HepG2 (cell line): ENCODE measurements around the gene TBCD.

Experiments used
- CTCF ChIP-seq: sonication (generic); formaldehyde crosslinking; IDR thresholded peaks from 2 replicates; pipeline ENCODE4 v1.5.0; 2020; ENCODE audit warnings: mild to moderate bottlenecking, missing genetic modification reagents, moderate library complexity
- HMGXB3 ChIP-seq: sonication (generic); formaldehyde crosslinking; IDR thresholded peaks from 2 replicates; pipeline ENCODE4 v1.4.0; 2020; ENCODE audit warnings: missing genetic modification reagents, borderline replicate concordance
- MXI1 ChIP-seq: IDR thresholded peaks from 3 replicates; pipeline ENCODE4 v1.6.1; 2012; ENCODE audit warnings: low read depth, low read length, inconsistent platforms, borderline replicate concordance
- POLR2A ChIP-seq, 2 experiments: IDR thresholded peaks; 2 replicates each; pipeline ENCODE4 v1.6.1; 2011; ENCODE audit warnings: low read depth in 2 of 2, low read length in 2 of 2, mild to moderate bottlenecking in 1 of 2, moderate library complexity in 1 of 2; ENCODE audit not compliant: insufficient read depth in 1 of 2
- REL ChIP-seq: sonication (generic); formaldehyde crosslinking; conservative IDR thresholded peaks from 2 replicates; pipeline ENCODE4 v1.8.0; 2022; ENCODE audit warnings: mild to moderate bottlenecking, missing genetic modification reagents, moderate library complexity
- REST ChIP-seq, 2 experiments: IDR thresholded peaks; 2 replicates each; pipeline ENCODE4 v1.6.1; 2011 to 2012; ENCODE audit warnings: low read length in 2 of 2, borderline replicate concordance in 1 of 2, low read depth in 1 of 2, mild to moderate bottlenecking in 1 of 2, moderate library complexity in 1 of 2
- SRF ChIP-seq: IDR thresholded peaks from 2 replicates; pipeline ENCODE4 v1.6.1; 2011; ENCODE audit warnings: mild to moderate bottlenecking, low read depth, low read length, moderate library complexity
- ZBTB21 ChIP-seq: sonication (generic); formaldehyde crosslinking; IDR thresholded peaks from 2 replicates; pipeline ENCODE4 v1.4.0; 2020; ENCODE audit warnings: missing genetic modification reagents
- ZFX ChIP-seq: sonication (generic); formaldehyde crosslinking; IDR thresholded peaks from 2 replicates; pipeline ENCODE4 v1.4.0; 2020; ENCODE audit warnings: mild to moderate bottlenecking, low read depth, missing genetic modification reagents, moderate library complexity
- ZNF10 ChIP-seq: sonication (generic); formaldehyde crosslinking; IDR thresholded peaks from 2 replicates; pipeline ENCODE4 v1.4.0; 2020; ENCODE audit warnings: mild to moderate bottlenecking, low read depth, missing genetic modification reagents, borderline replicate concordance
- ZNF260 ChIP-seq: sonication (generic); formaldehyde crosslinking; IDR thresholded peaks from 2 replicates; pipeline ENCODE4 v1.4.0; 2020; ENCODE audit warnings: missing genetic modification reagents, low read depth, mild to moderate bottlenecking, borderline replicate concordance
- ZNF780A ChIP-seq: sonication (generic); formaldehyde crosslinking; IDR thresholded peaks from 2 replicates; pipeline ENCODE4 v1.8.0; 2022; ENCODE audit warnings: mild to moderate bottlenecking, missing genetic modification reagents, moderate library complexity
- ZSCAN22 ChIP-seq: sonication (generic); formaldehyde crosslinking; IDR thresholded peaks from 2 replicates; pipeline ENCODE4 v1.4.0; 2020; ENCODE audit warnings: mild to moderate bottlenecking, missing genetic modification reagents

- TF ChIP-seq CTCF, result no peak
- no peak for TF ChIP-seq ZNF260
- no peak for TF ChIP-seq ZNF780A (CRISPR knock-in tag)
- no peak for TF ChIP-seq ZBTB21
- TF ChIP-seq ZNF10, result no peak
- no peak for TF ChIP-seq MXI1
- TF ChIP-seq POLR2A (IDR thresholded peaks at IDR 0.05; ENCODE audit: insufficient read depth in 1 of 2, low read depth in 2 of 2, low read length in 2 of 2), result no peak
- no peak for TF ChIP-seq ZFX (CRISPR knock-in tag)
- no peak for TF ChIP-seq ZSCAN22
- no peak for TF ChIP-seq SRF
- TF ChIP-seq REL (CRISPR knock-in tag), result no peak
- TF ChIP-seq REST (IDR thresholded peaks at IDR 0.05; ENCODE audit: borderline replicate concordance in 1 of 2, low read depth in 1 of 2, low read length in 2 of 2), result no peak
- no peak for TF ChIP-seq HMGXB3
These were observed 180.0 kb downstream of the TBCD start for GRCh38 chr17:82931699-82932517.
